IPS-18c (cell line): ENCODE measurements around the gene JCAD.
"Not testable (repeated sequence)": the region's sequence is repeated elsewhere in the genome, so short reads cannot be mapped to it uniquely, and the experiment has no call there.

ENCODE experiments used
- H3K4me3 ChIP-seq: 2 replicates; pipeline ENCODE4 v1.7.0; 2013; ENCODE audit warnings: low read depth, mild to moderate bottlenecking, low read length, moderate library complexity; ENCODE audit not compliant: insufficient read depth
- H3K9me3 ChIP-seq: one replicate; pipeline ENCODE4 v1.6.1; 2013; ENCODE audit warnings: mild to moderate bottlenecking, low read length, moderate library complexity; ENCODE audit not compliant: control insufficient read depth, insufficient read depth

The JCAD gene

DNA sequence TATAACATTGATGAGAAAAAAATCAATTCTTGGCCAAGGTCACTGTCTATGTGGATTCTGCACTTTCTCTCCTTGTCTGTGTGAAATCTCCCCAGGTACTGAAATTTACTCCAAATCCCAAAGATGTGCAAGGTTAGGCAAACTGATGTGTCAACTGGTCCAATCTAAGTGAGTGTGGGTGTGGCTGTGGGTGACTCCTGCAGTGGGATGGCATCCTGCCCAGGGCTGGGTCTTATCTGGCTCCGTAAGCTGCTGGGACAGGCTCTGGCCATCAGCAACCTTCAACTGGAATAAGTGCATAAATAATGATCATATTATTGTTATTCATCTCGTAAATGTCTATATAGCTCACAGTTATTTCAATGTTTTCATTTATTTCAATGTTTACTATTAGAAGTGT is 79.3 kb downstream of the JCAD start:
- Histone ChIP-seq H3K9me3 (peaks cover 2% of the 10 kb centered on the region), H3K4me3 (no peak overlapping the region)

DNA sequence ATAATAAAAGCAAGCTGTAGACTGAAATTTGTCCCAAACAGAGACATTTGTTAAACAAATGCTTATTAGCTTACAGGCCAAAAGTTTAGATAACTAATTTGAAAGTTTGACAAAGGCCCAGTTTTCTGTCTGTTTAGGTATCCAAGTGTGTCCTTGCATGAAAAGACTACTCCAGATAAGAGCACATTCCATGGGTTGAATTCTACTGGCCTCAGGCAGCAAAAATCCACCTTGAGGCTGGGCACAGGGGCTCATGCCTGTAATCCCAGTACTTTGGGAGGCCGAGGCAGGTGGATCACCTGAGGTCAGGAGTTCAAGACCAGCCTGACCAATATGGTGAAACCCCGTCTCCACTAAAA is 80.0 kb downstream of the JCAD start:
- not testable (repeated sequence) for H3K4me3 ChIP-seq, H3K9me3 ChIP-seq

DNA sequence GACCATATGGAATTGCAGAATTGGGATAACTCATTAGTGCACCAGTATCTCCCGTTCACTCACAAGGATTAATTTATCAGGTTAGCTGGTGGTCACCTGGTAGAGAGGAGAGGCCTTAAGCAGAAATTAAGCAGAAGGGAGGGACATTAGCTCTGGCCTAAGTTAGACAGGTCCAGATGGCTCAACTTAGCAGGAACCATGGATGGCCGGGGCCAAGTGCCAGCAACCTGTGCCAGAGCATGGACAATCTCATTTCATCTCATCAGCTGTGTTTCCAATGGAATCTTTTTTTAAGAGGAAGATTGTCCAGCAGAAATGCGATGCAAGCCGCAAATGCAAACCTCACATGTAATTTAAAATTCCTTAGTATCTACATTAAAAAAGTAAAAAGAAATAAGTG is 82.2 kb downstream of the JCAD start:
- H3K9me3 ChIP-seq: no peaks in the 10 kb centered on the region
- no peak overlapping the region for H3K4me3 ChIP-seq

DNA sequence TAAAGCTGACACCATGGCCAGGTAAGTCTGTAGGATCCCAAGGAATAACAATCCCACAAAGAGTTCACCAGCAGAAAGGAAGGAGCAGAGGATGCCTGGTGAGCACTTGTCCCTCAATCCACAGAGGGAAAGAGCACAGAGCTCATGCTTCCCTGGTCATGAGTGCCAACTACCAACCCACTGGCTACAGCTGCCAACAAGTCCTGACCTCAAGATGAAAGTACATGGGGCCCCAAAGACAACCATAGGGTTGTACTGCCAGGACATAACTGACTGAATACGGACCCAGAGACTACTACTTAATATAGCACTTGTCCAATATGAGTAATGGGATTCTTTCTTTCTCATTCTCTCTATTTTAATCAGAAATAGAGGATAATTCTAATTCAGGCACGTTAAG is 83.3 kb downstream of the JCAD start:
- no peak overlapping the region for H3K4me3 ChIP-seq
- no peaks in the 10 kb centered on the region for H3K9me3 ChIP-seq

DNA sequence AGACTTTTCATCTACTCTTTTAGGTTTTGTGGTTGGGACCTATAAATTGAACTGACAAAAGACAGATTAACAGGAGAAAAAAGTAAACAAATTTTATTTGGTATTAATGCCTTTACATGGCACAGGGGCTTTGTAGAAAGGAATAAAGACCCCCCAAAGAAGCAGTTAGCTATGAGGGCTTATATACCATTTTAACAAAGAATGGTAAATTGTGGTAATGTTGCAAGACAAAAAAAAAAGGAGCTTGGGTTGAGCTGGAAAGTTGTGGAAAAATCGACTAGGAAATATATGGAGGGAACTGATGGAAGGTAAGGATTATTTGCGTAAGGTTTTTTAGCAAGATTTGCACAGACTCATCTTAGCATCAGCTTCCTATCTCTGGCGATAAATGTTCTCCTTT is 84.6 kb downstream of the JCAD start:
- no peak overlapping the region for H3K4me3 ChIP-seq

DNA sequence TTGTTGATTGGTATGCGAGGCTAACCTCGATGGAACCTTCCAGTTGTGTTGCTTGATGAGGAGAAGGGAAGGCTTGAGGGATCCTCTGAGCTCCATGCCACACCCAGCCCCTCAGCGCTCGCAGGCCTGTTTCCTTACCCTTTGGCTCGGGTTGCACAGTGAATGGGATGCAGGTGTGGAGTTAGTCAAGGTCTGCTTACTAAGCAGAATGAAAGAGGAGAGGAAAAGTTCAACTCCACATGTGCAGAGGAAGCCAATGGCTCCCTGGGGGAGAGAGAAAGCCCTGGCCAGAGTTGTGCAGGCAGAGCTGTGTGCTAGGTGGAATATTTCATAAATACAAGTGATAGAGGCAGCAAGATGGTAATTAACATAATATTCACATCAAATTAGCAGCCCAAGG is 85.5 kb downstream of the JCAD start:
- Histone ChIP-seq H3K9me3 (no peaks in the 10 kb centered on the region), H3K4me3 (no peak overlapping the region)

More for the DNA sequence above, 84.6 kb downstream of the JCAD start:
- no peaks in the 10 kb centered on the region for H3K9me3 ChIP-seq

DNA sequence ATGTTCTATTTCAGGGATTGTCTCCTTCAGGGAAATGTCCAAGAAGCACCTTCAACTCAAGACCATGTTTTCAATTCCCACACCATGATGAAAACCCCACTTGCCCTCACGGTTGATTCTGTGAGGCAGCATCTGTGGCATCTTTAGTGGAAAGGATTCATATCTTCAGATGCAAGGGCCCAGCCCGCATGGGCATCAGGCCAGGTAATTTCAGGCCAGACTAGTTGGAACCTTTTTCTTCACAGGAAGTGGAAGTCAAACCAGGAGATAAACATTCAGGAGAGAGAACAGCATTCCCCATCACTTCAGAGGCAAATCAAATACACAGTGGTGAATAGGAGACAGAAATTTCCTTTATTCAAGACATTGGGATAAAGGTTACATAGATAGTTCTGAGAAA is 88.8 kb downstream of the JCAD start:
- no peaks in the 10 kb centered on the region for H3K9me3 ChIP-seq

DNA sequence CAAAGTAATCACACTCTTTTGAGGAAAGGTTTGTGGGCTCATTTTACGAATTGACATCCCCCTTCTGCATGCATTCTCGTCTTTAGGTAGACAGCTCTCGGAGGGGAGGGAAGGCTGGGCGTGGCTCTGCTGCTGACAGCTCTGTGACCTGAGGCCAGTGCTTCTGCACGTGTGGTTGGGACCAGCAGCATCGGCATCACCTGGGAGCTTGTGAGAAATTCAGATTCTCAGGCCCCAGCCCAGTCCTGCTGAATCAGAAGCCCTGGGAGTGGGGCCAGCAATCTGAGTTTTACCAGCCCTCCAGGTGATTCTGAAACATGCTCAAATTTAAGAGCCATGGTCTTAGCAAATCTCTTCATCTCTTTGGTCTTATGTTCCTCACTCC is 89.4 kb downstream of the JCAD start:
- Histone ChIP-seq H3K4me3 (no peak overlapping the region), H3K9me3 (no peaks in the 10 kb centered on the region)

More for the DNA sequence above, 88.8 kb downstream of the JCAD start:
- H3K4me3 ChIP-seq: no peak overlapping the region

DNA sequence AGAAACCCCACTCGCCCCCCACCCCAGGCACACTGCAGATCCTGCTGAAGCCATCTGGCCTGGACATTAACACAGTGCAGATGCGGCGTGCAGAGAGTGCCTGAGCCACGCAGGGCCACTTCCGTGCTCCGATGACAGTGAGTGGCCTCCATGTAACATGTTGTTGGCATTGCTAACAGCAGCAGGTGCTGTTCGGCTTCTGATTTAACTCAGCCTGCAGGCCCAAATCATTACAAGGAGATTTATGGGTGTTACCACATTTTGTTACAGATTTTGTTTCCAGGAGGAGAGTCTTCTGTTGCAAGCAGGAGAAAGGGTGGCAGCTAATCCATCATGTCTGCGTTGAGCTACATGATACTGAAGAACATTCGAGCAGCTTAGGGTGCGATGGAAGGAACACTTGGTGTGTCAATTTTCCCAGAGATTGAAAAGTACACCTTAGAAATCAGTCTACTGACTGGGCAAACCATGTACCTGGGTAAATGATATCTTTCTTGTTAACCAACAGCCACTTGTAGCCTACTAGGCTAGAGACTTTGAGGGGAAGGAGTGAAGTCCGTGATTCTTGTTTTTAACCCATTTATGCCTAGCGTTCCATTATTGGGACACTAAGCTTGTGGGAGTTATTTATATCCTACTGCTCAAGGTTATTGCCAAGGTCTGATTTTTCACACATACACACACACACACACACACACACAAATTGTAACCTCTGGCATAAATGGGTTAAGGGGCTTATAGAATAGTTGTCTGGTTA is 90.0 kb downstream of the JCAD start:
- no peaks in the 10 kb centered on the region for H3K9me3 ChIP-seq
- no peak overlapping the region for H3K4me3 ChIP-seq

DNA sequence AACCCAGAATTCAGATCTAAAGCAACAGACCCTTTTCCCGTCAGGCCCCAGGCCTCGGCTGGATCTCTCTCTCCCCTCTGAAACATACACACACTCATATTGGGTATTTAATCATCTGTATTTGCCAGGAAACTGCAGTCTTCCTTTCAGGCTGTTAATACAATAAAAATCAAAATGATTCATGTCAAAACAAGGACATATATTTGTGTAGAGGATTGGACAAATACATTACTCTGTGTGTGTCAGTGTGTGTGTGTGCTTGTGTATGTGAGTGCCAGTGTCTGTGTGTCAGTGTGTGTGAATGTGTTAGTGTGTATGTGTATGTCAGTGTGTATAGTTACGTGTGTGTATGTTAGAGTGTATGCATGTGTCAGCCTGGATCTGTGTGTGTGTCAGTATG is 90.8 kb downstream of the JCAD start:
- no peak overlapping the region for H3K4me3 ChIP-seq
- H3K9me3 ChIP-seq: no peaks in the 10 kb centered on the region

DNA sequence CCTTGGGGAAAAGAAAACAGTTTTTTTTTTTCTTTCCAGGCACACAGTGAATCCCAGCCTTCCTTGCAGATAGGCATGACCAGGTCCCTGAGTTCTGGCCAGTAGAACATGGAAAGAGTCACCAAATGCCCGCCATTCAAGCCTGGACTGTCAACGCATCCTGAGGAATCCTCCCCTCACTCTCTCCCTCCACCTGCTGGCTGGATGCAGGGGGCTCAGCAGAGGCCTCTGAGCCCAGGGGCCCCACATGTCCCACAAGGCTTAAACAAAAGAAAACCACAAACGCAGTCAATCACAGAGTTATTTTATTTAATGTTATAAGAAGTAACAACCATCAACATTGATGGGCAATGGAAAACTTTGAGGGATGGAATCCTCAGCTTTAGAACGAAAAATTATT is 93.1 kb downstream of the JCAD start:
- H3K9me3 ChIP-seq: no peaks in the 10 kb centered on the region
- no peak overlapping the region for H3K4me3 ChIP-seq
